ENCODE measurements around the gene CDO1.

- TF ChIP-seq CTCF (conservative IDR thresholded peaks at IDR 0.05; ENCODE audit: low read depth in 2 of 2) (no peak), EZH2 (IDR thresholded peaks at IDR 0.05; ENCODE audit: low read depth, unreplicated experiment) (no peak), JUNB (IDR thresholded peaks at IDR 0.05; ENCODE audit: unreplicated experiment) (no peak), REST (IDR thresholded peaks at IDR 0.05; ENCODE audit: unreplicated experiment) (no peak), POLR2AphosphoS5 (IDR thresholded peaks at IDR 0.05; ENCODE audit: low read depth) (no peak), NANOG (IDR thresholded peaks at IDR 0.05; ENCODE audit: borderline replicate concordance) (no peak), EZH2phosphoT487 (IDR thresholded peaks at IDR 0.05; ENCODE audit: unreplicated experiment) (no peak), ETS1 (IDR thresholded peaks at IDR 0.05) (no peak), STAT1 (IDR thresholded peaks at IDR 0.05; ENCODE audit: unreplicated experiment) (no peak), CREB1 (CRISPR knock-in tag; IDR thresholded peaks at IDR 0.05; ENCODE audit: low read depth) (no peak), ZNF331 (CRISPR knock-in tag; IDR thresholded peaks at IDR 0.05; ENCODE audit: low read depth) (no peak)
Observed at GRCh38 chr5:115859378-115859777, 42.9 kb upstream of the CDO1 start.

Data from GM23338 (cell line).